GM19238 (cell line): ENCODE results near the gene TOMM7.
"Not testable (repeated sequence)": the region's sequence is repeated elsewhere in the genome, so short reads cannot be mapped to it uniquely, and the experiment has no call there.

Experiments
- DNase-seq: peaks from one replicate; pipeline ENCODE4 v3.0.0; 2011; ENCODE audit warnings: low spot score; ENCODE audit not compliant: insufficient read length

Gene TOMM7

GRCh38 chr7:22821702-22822485 is 755 bp downstream of the TOMM7 start:
- no peak for DNase-seq

- no peak for DNase-seq
Observed at GRCh38 chr7:22819476-22819875, 3.2 kb downstream of the TOMM7 start.

DNA sequence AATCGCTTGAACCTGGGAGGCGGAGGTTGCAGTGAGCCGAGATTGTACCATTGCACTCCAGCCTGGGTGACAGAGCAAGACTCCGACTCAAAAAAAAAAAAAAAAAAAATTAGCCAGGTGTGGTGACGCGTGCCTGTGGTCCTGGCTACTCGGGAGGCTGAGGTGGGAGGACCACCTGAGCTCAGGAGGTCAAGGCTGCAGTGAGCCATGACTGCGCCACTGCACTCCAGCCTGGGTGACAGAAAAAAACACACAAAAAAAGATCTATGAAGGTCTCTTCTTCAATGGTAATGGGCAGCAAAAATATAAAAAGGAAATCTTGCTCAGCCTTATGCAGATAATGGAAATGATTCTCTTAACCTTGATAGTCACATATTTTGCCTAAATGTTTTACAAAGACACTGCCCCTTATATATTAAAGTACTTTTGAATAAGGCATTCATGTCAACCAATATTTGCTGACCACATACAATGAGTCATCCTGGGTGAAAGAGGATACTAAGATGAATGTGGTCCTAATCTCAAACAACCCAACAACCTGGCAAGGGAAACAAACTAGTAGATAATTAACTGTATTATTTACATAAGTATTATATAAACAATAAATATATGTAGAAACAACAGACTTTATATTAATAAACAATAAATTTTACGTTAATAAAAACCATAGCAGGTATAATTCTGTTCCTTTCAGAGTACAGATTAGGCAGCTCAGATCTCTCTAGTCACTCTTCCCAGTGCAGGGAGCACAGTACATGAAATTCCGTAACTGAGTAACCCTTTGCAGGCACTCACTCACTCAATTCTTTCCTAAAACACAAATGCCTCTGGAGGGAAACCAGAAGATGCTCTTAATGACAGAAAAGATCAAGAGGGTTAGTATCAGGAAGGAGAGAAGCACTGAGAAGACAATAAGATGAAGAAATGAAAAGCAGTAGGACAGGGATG is 8.1 kb downstream of the TOMM7 start:
- no peak for DNase-seq

DNA sequence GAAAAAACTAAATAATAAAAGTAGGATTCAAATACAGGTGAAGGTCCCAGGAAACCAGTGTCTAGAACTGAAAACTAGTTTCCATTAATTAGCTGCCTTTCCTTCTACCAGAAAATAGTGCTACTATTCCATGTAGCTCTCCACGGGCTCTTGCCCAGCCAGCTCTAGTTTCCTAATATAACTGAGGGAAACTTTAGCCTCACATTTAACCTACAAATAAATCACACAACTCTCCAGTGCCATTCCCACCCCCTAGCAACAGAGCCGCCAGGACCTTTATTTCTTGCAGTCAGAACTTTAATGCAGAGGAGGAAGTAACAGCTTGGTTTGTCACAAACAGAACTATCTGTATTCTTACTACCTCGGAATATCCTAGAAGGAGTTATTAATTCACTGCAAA is 10.3 kb downstream of the TOMM7 start:
- DNase-seq = no peak

GRCh38 chr7:22811746-22812280 is 10.8 kb downstream of the TOMM7 start:
- no peak for DNase-seq

DNA sequence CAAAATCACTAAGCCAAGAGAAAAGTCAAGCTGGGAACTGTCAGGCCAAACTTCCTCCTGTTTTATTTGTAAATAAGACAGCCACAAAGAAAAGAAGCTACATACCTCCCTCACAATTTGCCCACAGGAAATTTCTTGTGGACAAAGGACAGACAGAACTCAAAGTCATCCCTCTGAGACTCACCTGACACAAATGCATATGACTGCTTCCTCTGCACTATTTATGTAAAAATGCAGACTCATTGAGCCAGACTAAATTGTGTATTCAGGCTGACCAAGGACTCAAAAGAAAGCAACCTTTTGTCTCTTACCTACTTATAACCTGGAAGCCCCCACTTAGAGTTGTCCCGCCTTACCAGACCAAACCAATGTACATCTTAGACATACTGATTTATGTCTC is 11.8 kb downstream of the TOMM7 start:
- no peak for DNase-seq

- DNase-seq = no peak
Observed at GRCh38 chr7:22809902-22810642, 12.6 kb downstream of the TOMM7 start.

GRCh38 chr7:22808140-22808539 is 14.5 kb downstream of the TOMM7 start:
- DNase-seq = no peak

- DNase-seq = no peak
Observed at GRCh38 chr7:22806752-22807151, 15.9 kb downstream of the TOMM7 start.

- no peak for DNase-seq
Observed at GRCh38 chr7:22805227-22805626, 17.4 kb downstream of the TOMM7 start.

DNA sequence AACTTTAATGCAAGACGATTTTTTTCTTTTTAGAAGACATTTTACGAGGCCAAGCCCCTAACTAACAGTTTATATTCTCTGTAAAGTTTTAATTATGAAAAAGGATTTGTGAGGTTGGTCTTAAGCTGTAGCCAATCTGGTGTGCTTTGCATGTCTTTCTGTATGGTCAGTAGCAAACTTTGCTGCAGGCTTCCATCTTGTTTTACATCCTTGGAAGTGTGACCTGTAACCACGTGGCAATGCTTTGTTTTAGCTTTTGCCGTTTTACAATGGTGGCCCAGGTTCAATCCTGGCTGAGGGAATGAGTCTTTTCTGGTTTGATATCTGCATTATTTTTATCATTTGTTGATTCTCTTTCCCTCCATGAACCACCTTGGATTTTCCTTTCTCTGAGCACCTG is 19.8 kb downstream of the TOMM7 start:
- DNase-seq = not testable (repeated sequence)

GRCh38 chr7:22802426-22802825 is 20.2 kb downstream of the TOMM7 start:
- no peak for DNase-seq

- no peak for DNase-seq
Observed at GRCh38 chr7:22801912-22802311, 20.7 kb downstream of the TOMM7 start.

GRCh38 chr7:22799633-22800032 is 23.0 kb downstream of the TOMM7 start:
- DNase-seq = no peak

DNA sequence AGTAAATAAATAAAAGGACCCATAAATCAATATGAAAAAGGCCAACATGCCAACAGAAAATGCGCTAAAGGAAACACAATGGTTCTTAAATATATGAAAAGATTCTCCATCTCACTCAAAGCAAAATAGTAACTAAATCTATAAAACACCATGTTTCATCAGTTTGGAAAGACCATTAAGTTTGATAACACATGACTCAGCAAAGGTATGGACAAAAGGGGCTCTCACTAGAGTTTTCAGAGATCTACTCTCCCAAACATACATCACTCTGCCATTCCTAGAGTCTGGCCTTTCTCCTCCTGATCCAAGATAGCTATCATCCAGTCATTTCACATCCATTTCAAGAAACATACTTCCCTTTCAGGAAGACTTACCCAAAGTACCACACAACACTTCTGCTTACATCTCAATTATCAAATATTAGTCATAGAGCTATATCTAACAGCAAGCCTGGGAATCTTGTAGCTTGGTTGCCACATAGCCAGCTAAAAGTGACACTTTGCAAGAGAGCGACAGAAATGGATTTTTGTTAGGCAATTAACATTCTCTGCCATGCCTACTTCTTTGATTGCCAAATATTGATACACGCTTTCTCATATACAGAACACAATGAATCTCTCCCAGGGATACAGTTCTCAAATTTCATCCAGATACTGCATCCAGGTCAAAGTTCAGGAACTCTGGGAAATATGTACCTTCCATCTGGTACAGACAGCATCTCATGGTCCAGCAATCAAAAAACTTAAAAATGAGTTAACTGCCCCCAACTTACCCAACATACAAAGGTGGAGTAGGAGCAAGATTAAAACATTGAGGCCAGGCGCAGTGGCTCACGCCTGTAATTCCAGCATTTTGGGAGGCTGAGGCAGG is 28.8 kb downstream of the TOMM7 start:
- DNase-seq = no peak

DNA sequence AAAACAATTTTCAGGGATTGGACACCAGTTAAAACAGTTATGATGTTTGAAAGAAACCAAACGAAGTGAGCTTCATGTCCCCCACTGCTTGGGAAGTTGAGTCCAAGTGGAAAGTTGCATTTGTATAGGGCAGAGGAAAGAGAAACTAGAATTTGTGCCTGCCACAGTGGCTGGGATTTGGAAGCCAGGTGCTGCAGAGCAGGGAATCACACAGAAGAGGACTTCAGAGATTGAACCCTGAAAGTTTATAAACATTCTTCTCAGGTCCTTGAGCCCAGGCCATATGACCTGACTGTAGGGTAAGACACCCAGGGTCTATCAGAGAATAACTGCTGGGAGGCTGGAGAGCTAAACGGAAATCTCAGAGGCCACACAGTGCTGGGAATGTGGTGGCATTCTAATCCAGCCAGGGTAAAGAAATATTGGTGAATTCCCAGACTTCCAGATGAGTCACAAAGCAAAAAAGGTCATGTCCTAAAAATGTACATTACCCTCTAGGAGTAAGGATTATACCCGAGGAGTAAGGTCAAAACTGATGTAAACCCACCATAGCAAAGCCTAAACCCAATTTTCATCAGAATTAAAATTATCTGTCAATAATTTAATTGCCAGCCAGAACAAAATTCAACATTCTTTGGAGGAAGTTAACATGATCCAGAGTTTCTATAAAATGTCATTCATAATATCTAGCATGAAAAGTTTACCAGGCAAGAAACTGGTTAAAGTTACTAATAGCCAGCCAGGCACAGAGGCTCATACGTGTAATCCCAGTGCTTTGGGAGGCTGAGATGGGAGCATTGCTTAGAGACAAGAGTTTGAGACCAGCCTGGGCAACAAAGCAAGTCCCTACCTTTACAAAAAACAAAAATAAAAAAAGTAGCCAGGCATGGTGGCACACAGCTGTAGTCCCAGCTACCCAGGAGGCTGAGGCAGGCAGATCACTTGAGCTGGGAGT is 31.2 kb downstream of the TOMM7 start:
- DNase-seq = no peak

DNA sequence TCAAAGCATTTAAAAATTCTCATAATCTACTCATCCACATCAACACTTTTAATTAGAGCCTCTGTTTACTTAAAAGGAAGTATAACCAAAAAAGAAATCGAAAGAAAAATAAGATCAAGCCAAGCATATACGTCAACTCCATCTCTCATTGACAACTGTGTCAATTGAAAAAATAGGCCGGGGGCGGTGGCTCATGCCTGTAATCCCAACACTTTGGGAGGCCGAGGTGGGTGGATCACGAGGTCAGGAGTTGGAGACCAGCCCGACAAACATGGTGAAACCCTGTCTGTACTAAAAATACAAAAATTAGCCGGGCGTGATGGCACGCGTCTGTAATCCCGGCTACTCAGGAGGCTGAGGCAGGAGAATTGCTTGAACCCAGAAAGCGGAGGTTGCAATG is 32.0 kb downstream of the TOMM7 start:
- not testable (repeated sequence) for DNase-seq

DNA sequence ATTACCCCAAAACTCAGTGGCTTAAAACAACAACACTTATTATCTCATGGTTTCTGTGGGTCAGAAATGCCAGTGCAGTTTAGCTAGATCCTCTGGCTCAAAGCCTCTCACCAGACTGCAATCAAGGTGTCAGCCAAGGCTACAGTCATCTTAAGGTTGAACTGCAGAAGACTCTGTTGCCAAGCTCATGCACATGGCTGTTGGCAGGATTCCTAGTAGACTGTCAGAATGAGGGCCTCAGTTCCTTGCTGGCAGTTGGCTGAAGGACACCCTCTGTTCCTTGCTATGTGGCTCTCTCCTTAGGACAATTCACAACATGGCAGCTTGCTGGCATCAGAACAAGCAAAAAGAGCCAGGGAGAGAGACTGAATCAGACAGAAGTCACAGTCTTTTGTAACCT is 34.7 kb downstream of the TOMM7 start:
- no peak for DNase-seq

GRCh38 chr7:22786290-22786932 is 36.2 kb downstream of the TOMM7 start:
- no peak for DNase-seq
